ENCODE measurements around the gene ZNF106.

ZNF106 gene

GRCh38 chr15:42411884-42412283 lies 79.1 kb downstream of the ZNF106 start:
- Mint-ChIP-seq H3K9me3 (no peaks in the 10 kb centered on the region), H3K27me3 (ENCODE audit: low read depth) (no peaks in the 10 kb centered on the region), H3K36me3 (ENCODE audit: low read depth) (peaks cover 52% of the 10 kb centered on the region), H3K27ac (no peak overlapping the region), H3K4me1 (no peaks in the 10 kb centered on the region), H3K4me3 (no peak overlapping the region)
- no peak for TF ChIP-seq CTCF (IDR thresholded peaks at IDR 0.05; ENCODE audit: unreplicated experiment in 3 of 3)

DNA sequence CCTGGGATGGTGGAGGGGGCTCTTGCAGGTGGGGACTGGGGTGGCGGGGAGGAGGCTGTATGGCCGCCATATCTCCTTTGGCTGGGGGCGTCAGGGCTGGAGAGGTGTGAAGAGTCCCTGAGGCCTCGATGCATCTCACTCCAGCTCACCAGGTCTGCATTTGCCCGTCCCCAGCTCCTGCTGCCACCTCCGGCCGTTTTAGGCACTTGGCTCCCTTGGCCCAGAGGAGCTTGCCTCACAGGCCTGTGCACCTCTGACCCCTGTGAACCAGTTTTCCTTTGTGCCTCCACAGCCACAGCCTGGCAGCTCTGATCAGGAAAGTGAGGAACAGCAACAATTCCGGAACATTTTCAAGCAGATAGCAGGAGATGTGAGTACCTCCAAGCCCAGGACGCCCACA lies 81.9 kb downstream of the ZNF106 start:
- Mint-ChIP-seq H3K36me3 (ENCODE audit: low read depth) (peaks cover 33% of the 10 kb centered on the region), H3K27ac (no peak overlapping the region), H3K4me3 (no peak overlapping the region), H3K9me3 (no peaks in the 10 kb centered on the region), H3K4me1 (peaks cover 10% of the 10 kb centered on the region), H3K27me3 (ENCODE audit: low read depth) (no peaks in the 10 kb centered on the region)
- TF ChIP-seq CTCF (IDR thresholded peaks at IDR 0.05; ENCODE audit: unreplicated experiment in 3 of 3) = no peak

- Mint-ChIP-seq H3K4me3 (no peak overlapping the region), H3K36me3 (ENCODE audit: low read depth) (peaks cover 26% of the 10 kb centered on the region), H3K4me1 (peaks cover 10% of the 10 kb centered on the region), H3K27ac (peak overlapping the region in 1 of 3 experiments; percentile 42), H3K9me3 (no peaks in the 10 kb centered on the region), H3K27me3 (ENCODE audit: low read depth) (no peaks in the 10 kb centered on the region)
- TF ChIP-seq CTCF (IDR thresholded peaks at IDR 0.05; ENCODE audit: unreplicated experiment in 3 of 3) = no peak
Measured at GRCh38 chr15:42408178-42408577, 82.8 kb downstream of the ZNF106 start.

GRCh38 chr15:42405863-42406482 lies 85.0 kb downstream of the ZNF106 start:
- Mint-ChIP-seq H3K36me3 (ENCODE audit: low read depth) (peaks cover 9% of the 10 kb centered on the region), H3K4me3 (no peak overlapping the region), H3K4me1 (peaks cover 10% of the 10 kb centered on the region), H3K27ac (peak overlapping the region in 2 of 3 experiments; percentile 39 to 62), H3K9me3 (no peaks in the 10 kb centered on the region), H3K27me3 (ENCODE audit: low read depth) (peaks cover 3% of the 10 kb centered on the region)
- TF ChIP-seq CTCF (IDR thresholded peaks at IDR 0.05; ENCODE audit: unreplicated experiment in 3 of 3) = no peak

DNA sequence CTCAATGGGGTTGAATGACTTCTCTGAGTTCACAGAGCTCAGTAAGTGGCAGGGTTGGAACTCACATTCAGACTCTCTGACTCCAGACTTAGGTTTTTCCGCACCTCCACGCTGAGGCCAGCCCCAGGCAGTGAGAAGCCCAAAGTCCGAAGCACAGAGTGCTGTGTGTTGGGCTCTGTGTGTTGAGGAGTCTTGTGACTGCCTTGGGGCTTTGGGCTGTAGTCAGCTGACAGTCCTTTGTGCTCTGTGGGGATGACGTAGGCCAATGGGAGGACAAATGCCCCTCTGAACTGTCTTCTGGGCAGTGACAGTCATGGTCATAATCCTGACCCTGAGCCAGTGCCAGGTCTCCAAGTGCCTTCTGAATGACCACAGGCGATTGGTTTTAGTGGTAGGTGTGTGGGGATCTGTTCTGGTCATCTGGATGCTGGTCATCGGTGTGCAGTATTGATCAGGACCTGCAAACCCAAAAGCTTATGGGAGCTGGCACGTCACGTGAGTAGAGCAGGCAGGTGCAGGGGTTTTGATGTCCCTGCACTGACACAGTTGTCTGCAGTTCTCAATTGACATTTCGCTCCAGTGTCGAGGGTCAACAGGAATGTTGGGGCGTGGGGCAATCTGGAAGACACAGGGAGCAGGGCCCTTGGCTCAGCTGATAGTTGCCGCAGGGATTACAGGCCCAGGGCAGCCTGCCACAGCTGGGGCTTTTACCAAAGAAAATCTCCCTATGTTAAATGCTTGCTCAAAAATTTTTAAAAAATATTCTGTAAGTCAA lies 86.3 kb downstream of the ZNF106 start:
- H3K9me3 Mint-ChIP-seq = no peaks in the 10 kb centered on the region
- no peaks in the 10 kb centered on the region for H3K36me3 Mint-ChIP-seq (ENCODE audit: low read depth)
- peaks cover 10% of the 10 kb centered on the region for H3K4me1 Mint-ChIP-seq
- H3K27me3 Mint-ChIP-seq (ENCODE audit: low read depth) = peaks cover 3% of the 10 kb centered on the region
- no peak overlapping the region for H3K4me3 Mint-ChIP-seq
- TF ChIP-seq CTCF (IDR thresholded peaks at IDR 0.05; ENCODE audit: unreplicated experiment in 3 of 3) = no peak
- peak overlapping the region in 1 of 3 experiments; percentile 76 for H3K27ac Mint-ChIP-seq
